ENCODE data around the gene SLX4IP. TPM values are rescaled to one million over a fixed set of nuclear protein-coding genes. Genes with fewer than 3 reads are reported as not detected.

Gene SLX4IP
- total and polyA plus RNA-seq, 2 donors (not counting 3 experiments of a cell fraction or from before 2014, with no cell fraction given) = 1.9 to 4.5 TPM

DNA sequence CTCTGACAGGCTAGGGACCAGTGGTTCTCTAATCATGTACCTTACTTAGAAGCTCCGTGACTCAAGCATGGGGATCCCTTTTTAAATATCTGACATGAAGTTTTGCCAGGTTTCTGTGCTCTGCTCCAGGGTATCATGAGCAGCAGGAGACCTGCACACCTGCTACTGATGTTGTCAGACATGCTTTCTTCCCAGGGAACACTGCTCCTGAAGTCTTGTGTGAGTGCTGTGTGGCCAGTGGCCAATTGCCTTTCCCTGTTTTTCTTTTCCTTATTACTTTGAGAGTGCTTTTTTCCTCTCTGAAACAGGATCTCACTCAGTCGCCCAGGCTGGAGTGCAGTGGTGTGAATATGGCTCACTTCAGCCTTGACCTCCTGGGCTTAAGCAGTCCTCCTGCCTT, 26.4 kb downstream of the SLX4IP start:
- no peaks in the 10 kb centered on the region for H3K36me3 ChIP-seq (ENCODE audit: control insufficient read depth in 2 of 2, extremely low read depth in 1 of 2, insufficient read depth in 2 of 2, low read length in 2 of 2)
- DNase-seq (ENCODE audit: low read depth, low spot score) (no peak), FAIRE-seq (no peak)
- no peak overlapping the region for H3K4me3 ChIP-seq (replicated peaks in 1 of 3; ENCODE audit: insufficient read depth in 1 of 3, low read depth in 1 of 3, low read length in 3 of 3)
- ChIA-PET POLR2A (no interaction called here), CTCF (no interaction called here)
- no peak overlapping the region for H3K4me2 ChIP-seq (ENCODE audit: insufficient read depth, low read length)
- no peaks in the 10 kb centered on the region for H4K20me1 ChIP-seq (replicated peaks; ENCODE audit: control insufficient read depth, extremely low read depth, insufficient read depth, low read length)
- H3K9me3 ChIP-seq (replicated peaks; ENCODE audit: control insufficient read depth, insufficient read depth, low read length) = no peaks in the 10 kb centered on the region
- intact Hi-C loops (cut with micrococcal nuclease) = loop anchor here (10.0 kb wide), 1 partner anchor 993 kb away; no protein-coding TSS in a partner anchor
- H3K4me1 ChIP-seq (ENCODE audit: control insufficient read depth, extremely low read depth, insufficient read depth, low read length) = peaks cover 19% of the 10 kb centered on the region
- H2AFZ ChIP-seq (ENCODE audit: low read depth, low read length) = no peak overlapping the region
- no peaks in the 10 kb centered on the region for H3K9me1 ChIP-seq (replicated peaks; ENCODE audit: control insufficient read depth, extremely low read depth, insufficient read depth, low read length)
- H3K9ac ChIP-seq (replicated peaks; ENCODE audit: extremely low read depth, insufficient read depth, low read length) = no peak overlapping the region
- no peak overlapping the region for H3K27ac ChIP-seq (ENCODE audit: insufficient read depth, low read depth, low read length)
- no peaks in the 10 kb centered on the region for H3K27me3 ChIP-seq (ENCODE audit: control insufficient read depth in 2 of 2, insufficient read depth in 2 of 2, low read length in 2 of 2)
- TF ChIP-seq EZH2 (IDR thresholded peaks at IDR 0.05; ENCODE audit: borderline replicate concordance, low read depth, low read length, severe bottlenecking) (no peak), MYC (IDR thresholded peaks at IDR 0.05; ENCODE audit: low read depth, low read length) (no peak), GATA2 (IDR thresholded peaks at IDR 0.05; ENCODE audit: insufficient read depth, insufficient read length, low read depth, low read length) (no peak), POLR2AphosphoS5 (IDR thresholded peaks at IDR 0.05; ENCODE audit: insufficient read depth, low read depth, low read length) (no peak), JUN (IDR thresholded peaks at IDR 0.05; ENCODE audit: borderline replicate concordance, insufficient read depth, insufficient read length, low read depth) (no peak), POLR2A (IDR thresholded peaks at IDR 0.05; ENCODE audit: low read depth, low read length) (no peak), FOS (IDR thresholded peaks at IDR 0.05; ENCODE audit: borderline replicate concordance, insufficient read depth, low read length) (no peak)
- TF ChIP-seq, protein P1, sequence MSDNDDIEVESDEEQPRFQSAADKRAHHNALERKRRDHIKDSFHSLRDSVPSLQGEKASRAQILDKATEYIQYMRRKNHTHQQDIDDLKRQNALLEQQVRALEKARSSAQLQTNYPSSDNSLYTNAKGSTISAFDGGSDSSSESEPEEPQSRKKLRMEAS (IDR thresholded peaks at IDR 0.05; ENCODE audit: insufficient read depth, insufficient read length) = no peak
- TF ChIP-seq, protein P2, sequence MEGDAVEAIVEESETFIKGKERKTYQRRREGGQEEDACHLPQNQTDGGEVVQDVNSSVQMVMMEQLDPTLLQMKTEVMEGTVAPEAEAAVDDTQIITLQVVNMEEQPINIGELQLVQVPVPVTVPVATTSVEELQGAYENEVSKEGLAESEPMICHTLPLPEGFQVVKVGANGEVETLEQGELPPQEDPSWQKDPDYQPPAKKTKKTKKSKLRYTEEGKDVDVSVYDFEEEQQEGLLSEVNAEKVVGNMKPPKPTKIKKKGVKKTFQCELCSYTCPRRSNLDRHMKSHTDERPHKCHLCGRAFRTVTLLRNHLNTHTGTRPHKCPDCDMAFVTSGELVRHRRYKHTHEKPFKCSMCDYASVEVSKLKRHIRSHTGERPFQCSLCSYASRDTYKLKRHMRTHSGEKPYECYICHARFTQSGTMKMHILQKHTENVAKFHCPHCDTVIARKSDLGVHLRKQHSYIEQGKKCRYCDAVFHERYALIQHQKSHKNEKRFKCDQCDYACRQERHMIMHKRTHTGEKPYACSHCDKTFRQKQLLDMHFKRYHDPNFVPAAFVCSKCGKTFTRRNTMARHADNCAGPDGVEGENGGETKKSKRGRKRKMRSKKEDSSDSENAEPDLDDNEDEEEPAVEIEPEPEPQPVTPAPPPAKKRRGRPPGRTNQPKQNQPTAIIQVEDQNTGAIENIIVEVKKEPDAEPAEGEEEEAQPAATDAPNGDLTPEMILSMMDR (IDR thresholded peaks at IDR 0.05; ENCODE audit: extremely low read depth in 1 of 2, insufficient read depth in 1 of 2, low read depth in 1 of 2, low read length in 2 of 2) = no peak
- no peaks in the 10 kb centered on the region for H3K79me2 ChIP-seq (ENCODE audit: control insufficient read depth, insufficient read depth, low read length)
- BruUV-seq (replicated peaks) = no TSS peak
- dilution Hi-C loops (cut with MboI; ENCODE audit: extremely low pct_ligation_motif_present, low sequenced_read_pairs) = no loop called here
